HL-60 (cell line): Measurements from ENCODE around the gene ROR2.

Source experiments
- POLR2AphosphoS5 ChIP-seq: IDR thresholded peaks from 2 replicates; pipeline ENCODE4 v1.6.1; 2012; ENCODE audit warnings: low read depth
- TF ChIP-seq, protein P1 (sequence below): IDR thresholded peaks from one replicate; pipeline ENCODE4 v1.5.1; 2011; ENCODE audit warnings: low read length, control low read depth, inconsistent platforms; ENCODE audit not compliant: insufficient read depth

GRCh38 chr9:91908293-91908623, 41.8 kb downstream of the ROR2 start:
- no peak for TF ChIP-seq POLR2AphosphoS5
- TF ChIP-seq, protein P1, sequence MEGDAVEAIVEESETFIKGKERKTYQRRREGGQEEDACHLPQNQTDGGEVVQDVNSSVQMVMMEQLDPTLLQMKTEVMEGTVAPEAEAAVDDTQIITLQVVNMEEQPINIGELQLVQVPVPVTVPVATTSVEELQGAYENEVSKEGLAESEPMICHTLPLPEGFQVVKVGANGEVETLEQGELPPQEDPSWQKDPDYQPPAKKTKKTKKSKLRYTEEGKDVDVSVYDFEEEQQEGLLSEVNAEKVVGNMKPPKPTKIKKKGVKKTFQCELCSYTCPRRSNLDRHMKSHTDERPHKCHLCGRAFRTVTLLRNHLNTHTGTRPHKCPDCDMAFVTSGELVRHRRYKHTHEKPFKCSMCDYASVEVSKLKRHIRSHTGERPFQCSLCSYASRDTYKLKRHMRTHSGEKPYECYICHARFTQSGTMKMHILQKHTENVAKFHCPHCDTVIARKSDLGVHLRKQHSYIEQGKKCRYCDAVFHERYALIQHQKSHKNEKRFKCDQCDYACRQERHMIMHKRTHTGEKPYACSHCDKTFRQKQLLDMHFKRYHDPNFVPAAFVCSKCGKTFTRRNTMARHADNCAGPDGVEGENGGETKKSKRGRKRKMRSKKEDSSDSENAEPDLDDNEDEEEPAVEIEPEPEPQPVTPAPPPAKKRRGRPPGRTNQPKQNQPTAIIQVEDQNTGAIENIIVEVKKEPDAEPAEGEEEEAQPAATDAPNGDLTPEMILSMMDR: no peak
